ENCODE measurements around the gene MACC1.
"Not testable (repeated sequence)": the region's sequence is repeated elsewhere in the genome, so short reads cannot be mapped to it uniquely, and the experiment has no call there.

MACC1 gene

GRCh38 chr7:20133803-20134202 is 83.4 kb downstream of the MACC1 start:
- DNase-seq (ENCODE audit: low read depth in 3 of 3, low spot score in 1 of 3): no peak

GRCh38 chr7:20132585-20132984 is 84.6 kb downstream of the MACC1 start:
- DNase-seq (ENCODE audit: low read depth in 3 of 3, low spot score in 1 of 3): no peak

- no peak for DNase-seq (ENCODE audit: low read depth in 3 of 3, low spot score in 1 of 3)
Observed at GRCh38 chr7:20131776-20132175, 85.4 kb downstream of the MACC1 start.

GRCh38 chr7:20129920-20130319 is 87.3 kb downstream of the MACC1 start:
- no peak for DNase-seq (ENCODE audit: low read depth in 3 of 3, low spot score in 1 of 3)

- DNase-seq (ENCODE audit: low read depth in 3 of 3, low spot score in 1 of 3): no peak
Observed at GRCh38 chr7:20128001-20128400, 89.2 kb downstream of the MACC1 start.

GRCh38 chr7:20126060-20126459 is 91.1 kb downstream of the MACC1 start:
- DNase-seq (ENCODE audit: low read depth in 3 of 3, low spot score in 1 of 3): not testable (repeated sequence)

- not testable (repeated sequence) for DNase-seq (ENCODE audit: low read depth in 3 of 3, low spot score in 1 of 3)
Observed at GRCh38 chr7:20124087-20124486, 93.1 kb downstream of the MACC1 start.

- not testable (repeated sequence) for DNase-seq (ENCODE audit: low read depth in 3 of 3, low spot score in 1 of 3)
Observed at GRCh38 chr7:20122653-20123316, 94.4 kb downstream of the MACC1 start.

GRCh38 chr7:20122073-20122472 is 95.1 kb downstream of the MACC1 start:
- DNase-seq (ENCODE audit: low read depth in 3 of 3, low spot score in 1 of 3): no peak

- no peak for DNase-seq (ENCODE audit: low read depth in 3 of 3, low spot score in 1 of 3)
Observed at GRCh38 chr7:20121404-20121803, 95.8 kb downstream of the MACC1 start.

GRCh38 chr7:20120611-20121168 is 96.5 kb downstream of the MACC1 start:
- DNase-seq (ENCODE audit: low read depth in 3 of 3, low spot score in 1 of 3): not testable (repeated sequence)

GRCh38 chr7:20116869-20117268 is 100.3 kb downstream of the MACC1 start:
- no peak for DNase-seq (ENCODE audit: low read depth in 3 of 3, low spot score in 1 of 3)

- no peak for DNase-seq (ENCODE audit: low read depth in 3 of 3, low spot score in 1 of 3)
Observed at GRCh38 chr7:20114468-20114867, 102.7 kb downstream of the MACC1 start.

GRCh38 chr7:20113427-20114027 is 103.7 kb downstream of the MACC1 start:
- no peak for DNase-seq (ENCODE audit: low read depth in 3 of 3, low spot score in 1 of 3)

GRCh38 chr7:20112696-20113095 is 104.5 kb downstream of the MACC1 start:
- DNase-seq (ENCODE audit: low read depth in 3 of 3, low spot score in 1 of 3): no peak

- no peak for DNase-seq (ENCODE audit: low read depth in 3 of 3, low spot score in 1 of 3)
Observed at GRCh38 chr7:20111821-20112542, 105.2 kb downstream of the MACC1 start.

- DNase-seq (ENCODE audit: low read depth in 3 of 3, low spot score in 1 of 3): no peak
Observed at GRCh38 chr7:20107582-20107981, 109.6 kb downstream of the MACC1 start.

GRCh38 chr7:20104696-20105095 is 112.5 kb downstream of the MACC1 start:
- DNase-seq (ENCODE audit: low read depth in 3 of 3, low spot score in 1 of 3): no peak

- DNase-seq (ENCODE audit: low read depth in 3 of 3, low spot score in 1 of 3): no peak
Observed at GRCh38 chr7:20102982-20103381, 114.2 kb downstream of the MACC1 start.

- no peak for DNase-seq (ENCODE audit: low read depth in 3 of 3, low spot score in 1 of 3)
Observed at GRCh38 chr7:20095862-20096261, 121.3 kb downstream of the MACC1 start.

- DNase-seq (ENCODE audit: low read depth in 3 of 3, low spot score in 1 of 3): no peak
Observed at GRCh38 chr7:20095436-20095835, 121.7 kb downstream of the MACC1 start.

GRCh38 chr7:20089431-20089830 is 127.8 kb downstream of the MACC1 start:
- no peak for DNase-seq (ENCODE audit: low read depth in 3 of 3, low spot score in 1 of 3)
